H1 (cell line): Measurements from ENCODE around the gene EIF4EBP2. TPM values are rescaled to one million over a fixed set of nuclear protein-coding genes. Genes with fewer than 3 reads are reported as not detected.

Experiments
- CHD7 ChIP-seq: fragments of 300-600 bp; sonication (generic); IDR thresholded peaks from 2 replicates; pipeline ENCODE4 v1.7.1; 2012; ENCODE audit warnings: low read length, moderate library complexity, mild to moderate bottlenecking, inconsistent platforms; ENCODE audit not compliant: insufficient replicate concordance
- CTBP2 ChIP-seq: IDR thresholded peaks from 2 replicates; pipeline ENCODE4 v1.7.0; 2011; ENCODE audit warnings: borderline replicate concordance, mild to moderate bottlenecking, moderate library complexity, mixed read lengths, low read length; ENCODE audit not compliant: insufficient read depth, insufficient read length
- MAFK ChIP-seq: IDR thresholded peaks from 2 replicates; pipeline ENCODE4 v1.6.1; 2012; ENCODE audit warnings: low read depth, mild to moderate bottlenecking, improper control_type of control experiment, low read length
- polyA plus RNA-seq, 7 experiments: library from polyadenylated mRNA; depleted of rRNA in 3 of 7; stranded (reverse) in 5 of 7; unstranded in 2 of 7; fragments of >200 nt in 5 of 7; fragments of 200-250 nt in 2 of 7; gene quantifications; 1 replicate in 5 of 7; 2 replicates in 1 of 7; 4 replicates in 1 of 7; pipeline versions ENCODE4 v1.2.1 to v1.2.3, GENCODE V29; 2011 to 2013; ENCODE audit warnings: missing spikeins in 2 of 7, mixed read lengths in 2 of 7
- total RNA-seq: library from RNA; stranded (reverse); fragmentation: NEBNext Ultra II Directional; extraction: Animal tissue kit (Norgen Biotek cat#: 25700); gene quantifications from 2 replicates; pipeline ENCODE4 v1.2.1, GENCODE V29; 2021

Gene EIF4EBP2
- total and polyA plus RNA-seq, 2 of the 8 experiments (the other 6 are each of a cell fraction or from before 2014, with no cell fraction given), result 55.3 to 144 TPM

- TF ChIP-seq CHD7 (no peak), MAFK (no peak), CTBP2 (no peak)
Measured at GRCh38 chr10:70444744-70445143, 40.8 kb downstream of the EIF4EBP2 start (continued).
